GM12892 (cell line): ENCODE measurements around the gene REG4.

ENCODE experiments used
- DNase-seq: peaks from one replicate; pipeline ENCODE4 v3.0.0; 2011; ENCODE audit not compliant: insufficient read length
- FAIRE-seq: peaks from 2 replicates; lab custom pipeline; 2011; peaks lifted over from hg19 to GRCh38; lab: Jason Lieb, UNC
- POLR2A ChIP-seq: IDR thresholded peaks from 2 replicates; pipeline ENCODE4 v1.6.1; 2011; ENCODE audit warnings: low read depth, low read length, control low read depth
- POLR2AphosphoS5 ChIP-seq: IDR thresholded peaks from 2 replicates; pipeline ENCODE4 v1.6.1; 2011; ENCODE audit warnings: low read depth, low read length, control low read depth
- TAF1 ChIP-seq: IDR thresholded peaks from 2 replicates; pipeline ENCODE4 v1.6.1; 2011; ENCODE audit warnings: low read depth, mild to moderate bottlenecking, control low read depth, low read length, borderline replicate concordance

The REG4 gene

DNA sequence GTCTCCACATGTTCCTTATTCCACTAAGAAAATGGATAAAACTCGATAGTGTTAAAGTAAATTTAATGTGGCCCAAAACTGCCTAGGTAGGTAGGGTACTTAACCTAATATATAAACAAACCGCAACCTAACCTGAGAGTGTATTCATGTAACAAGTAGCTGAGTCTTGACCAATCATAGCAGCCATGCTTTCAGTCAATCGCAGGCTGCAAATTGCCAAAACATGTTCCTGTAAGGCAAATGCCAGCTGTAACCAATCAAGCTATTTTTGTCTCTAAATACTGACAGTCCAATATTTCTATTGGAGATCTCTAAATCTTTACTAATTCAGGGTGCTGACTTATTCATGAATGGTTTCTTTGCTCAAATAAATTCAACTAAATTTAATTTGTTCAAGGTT lies 39.5 kb downstream of the REG4 start:
- TF ChIP-seq POLR2AphosphoS5 (no peak), POLR2A (no peak), TAF1 (no peak)
- FAIRE-seq (no peak), DNase-seq (no peak)

DNA sequence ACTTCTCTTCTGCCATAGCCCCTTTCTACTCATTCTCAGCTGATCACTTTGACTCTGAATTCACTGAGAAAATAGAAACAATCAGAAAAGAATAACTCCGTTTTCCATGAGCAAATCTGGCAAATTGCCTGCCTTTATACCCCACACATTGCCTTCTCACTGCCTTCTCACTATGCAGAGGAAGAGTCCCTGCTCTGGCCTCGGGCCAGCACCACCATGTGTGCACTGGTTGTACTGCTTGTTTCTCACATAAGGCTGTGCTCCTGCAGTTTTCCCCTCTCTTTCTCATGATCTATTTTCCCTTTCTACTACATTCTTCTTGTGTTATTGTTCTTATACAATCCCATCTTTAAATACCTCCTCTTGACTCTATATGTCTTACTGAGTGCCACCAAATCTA lies 40.2 kb downstream of the REG4 start:
- DNase-seq (no peak), FAIRE-seq (no peak)
- no peak for TF ChIP-seq POLR2A
- TF ChIP-seq POLR2AphosphoS5: no peak
- TF ChIP-seq TAF1: no peak

DNA sequence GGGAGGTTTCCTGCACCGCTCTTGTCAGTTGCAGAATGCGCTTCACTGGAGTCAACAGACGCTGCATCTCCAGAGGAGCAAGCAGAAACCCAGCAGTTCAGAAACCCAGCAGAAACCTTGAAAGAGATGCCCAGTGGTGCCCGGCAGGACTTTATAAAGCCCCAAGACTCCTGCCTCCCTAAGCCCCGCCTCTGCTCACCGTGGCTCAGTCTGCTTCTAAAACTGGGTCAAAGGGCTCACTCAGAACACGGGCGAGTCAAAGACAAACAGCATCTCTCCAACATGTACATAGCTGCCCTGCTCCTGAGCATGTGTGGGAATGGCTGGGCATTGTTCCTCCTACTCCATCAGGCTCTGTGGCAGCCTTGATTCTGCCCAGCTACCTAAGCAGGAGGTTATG lies 42.5 kb downstream of the REG4 start, which contains the start of gene HMGCS2:
Gene HMGCS2, minus strand, starts transcription at position 128 of the 400 bp plus-strand sequence. Its CDS starts 61 bp downstream, at position 67.
- DNase-seq: no peak
- no peak for FAIRE-seq

DNA sequence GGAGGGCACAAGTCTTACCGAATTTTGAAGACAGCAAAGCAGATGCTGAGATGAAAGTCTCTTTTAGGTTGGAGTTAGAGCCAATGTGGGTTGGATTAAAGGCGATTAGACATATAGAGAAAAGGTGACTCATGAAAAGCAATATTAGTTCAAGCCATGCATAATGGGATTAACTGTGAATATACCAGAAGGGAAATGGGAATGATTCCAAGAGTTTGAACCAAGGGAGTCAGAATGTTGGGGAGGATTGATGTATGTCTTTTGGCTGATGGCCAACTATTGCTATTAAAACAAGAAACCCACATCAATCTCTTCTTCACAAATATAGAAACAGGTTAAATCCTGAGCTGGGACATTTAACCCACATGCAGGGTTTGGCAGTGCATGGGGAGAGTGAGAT lies 43.8 kb downstream of the REG4 start:
- TF ChIP-seq POLR2AphosphoS5: no peak
- no peak for TF ChIP-seq POLR2A
- no peak for TF ChIP-seq TAF1
- FAIRE-seq: no peak
- DNase-seq: no peak

More for the DNA sequence above, 42.5 kb downstream of the REG4 start, which contains the start of gene HMGCS2:
- no peak for TF ChIP-seq TAF1
- no peak for TF ChIP-seq POLR2AphosphoS5
- TF ChIP-seq POLR2A: no peak

DNA sequence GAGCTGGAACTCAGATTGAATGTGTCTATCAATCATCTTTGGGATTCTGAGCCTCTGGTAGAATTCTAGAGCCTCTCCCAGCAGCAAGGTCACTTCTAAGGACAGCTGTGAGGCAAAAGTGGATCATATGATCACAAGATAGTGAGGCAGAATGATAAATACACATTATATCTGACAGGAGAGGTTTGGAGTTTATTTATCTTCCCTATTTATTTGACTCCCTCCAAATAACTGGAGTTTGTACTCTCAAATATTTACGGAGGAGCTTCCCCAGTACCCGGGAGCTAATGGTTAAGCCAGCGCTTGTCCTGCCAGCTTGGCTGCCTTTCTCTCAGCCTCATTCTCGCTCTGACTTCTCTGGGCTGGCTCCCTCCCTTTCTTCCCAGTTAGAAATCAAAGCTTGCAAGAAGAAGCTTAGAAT lies 44.9 kb downstream of the REG4 start:
- FAIRE-seq (no peak), DNase-seq (no peak)
- TF ChIP-seq TAF1 (no peak), POLR2A (no peak), POLR2AphosphoS5 (no peak)

DNA sequence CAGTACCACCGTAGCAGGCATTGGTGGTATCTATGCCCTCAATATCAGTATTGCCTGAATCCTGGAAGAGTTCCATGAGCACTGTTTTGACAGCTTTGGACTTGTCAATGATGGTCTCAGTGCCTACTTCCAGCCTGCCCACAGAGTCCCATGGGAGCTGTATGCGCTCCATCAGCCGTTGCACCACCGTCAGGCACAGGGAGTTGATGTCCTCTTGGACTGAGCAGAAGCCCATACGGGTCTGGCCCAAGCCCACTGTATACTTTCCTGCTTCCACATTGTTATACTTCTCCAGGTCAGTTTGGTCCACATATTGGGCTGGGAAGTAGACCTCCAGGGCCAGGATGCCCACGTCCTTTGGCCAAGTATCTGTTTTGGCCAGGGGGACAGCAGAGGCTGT lies 47.0 kb downstream of the REG4 start:
- TF ChIP-seq POLR2AphosphoS5 (no peak), TAF1 (no peak), POLR2A (no peak)
- DNase-seq (no peak), FAIRE-seq (no peak)

DNA sequence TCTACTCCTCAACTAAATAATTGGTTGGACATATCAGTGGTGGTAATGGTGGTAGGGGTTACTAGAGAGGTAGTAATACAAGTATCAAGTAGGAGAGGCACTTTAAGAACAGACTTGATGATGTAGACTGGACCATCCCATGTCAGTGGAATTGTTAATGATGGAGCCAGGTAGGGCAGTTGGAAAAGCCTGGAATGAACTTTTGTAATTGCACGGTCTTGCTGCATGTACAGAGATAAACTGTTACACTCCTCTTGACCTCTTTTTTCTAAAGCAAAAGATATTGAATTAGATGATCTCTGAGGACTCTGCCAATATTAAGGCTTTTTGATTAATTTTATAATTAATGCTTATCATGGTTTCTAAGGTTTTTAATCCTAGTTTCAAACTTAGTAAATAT lies 48.3 kb downstream of the REG4 start:
- no peak for DNase-seq
- TF ChIP-seq POLR2AphosphoS5: no peak
- TF ChIP-seq TAF1: no peak
- TF ChIP-seq POLR2A: no peak
- no peak for FAIRE-seq

DNA sequence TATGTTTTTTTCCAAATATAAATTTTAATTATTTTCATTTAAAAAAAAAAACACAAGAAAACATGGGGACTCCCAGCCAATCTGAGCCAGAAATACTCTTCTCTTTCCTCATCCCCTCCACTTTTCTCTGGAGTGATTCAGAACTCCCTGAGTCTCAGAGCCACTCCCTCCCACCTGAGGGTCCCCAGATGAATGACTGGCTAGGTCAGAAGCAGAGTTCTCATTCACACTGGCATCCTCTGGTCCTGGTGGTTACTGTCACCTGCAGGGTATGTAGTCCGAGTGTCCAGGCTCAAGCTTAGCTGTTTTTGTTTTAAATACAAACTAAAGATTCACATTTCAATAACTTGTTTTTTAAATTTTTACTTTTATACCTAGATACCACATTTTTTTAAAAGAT lies 48.9 kb downstream of the REG4 start:
- no peak for FAIRE-seq
- TF ChIP-seq POLR2A (no peak), TAF1 (no peak), POLR2AphosphoS5 (no peak)
- no peak for DNase-seq

DNA sequence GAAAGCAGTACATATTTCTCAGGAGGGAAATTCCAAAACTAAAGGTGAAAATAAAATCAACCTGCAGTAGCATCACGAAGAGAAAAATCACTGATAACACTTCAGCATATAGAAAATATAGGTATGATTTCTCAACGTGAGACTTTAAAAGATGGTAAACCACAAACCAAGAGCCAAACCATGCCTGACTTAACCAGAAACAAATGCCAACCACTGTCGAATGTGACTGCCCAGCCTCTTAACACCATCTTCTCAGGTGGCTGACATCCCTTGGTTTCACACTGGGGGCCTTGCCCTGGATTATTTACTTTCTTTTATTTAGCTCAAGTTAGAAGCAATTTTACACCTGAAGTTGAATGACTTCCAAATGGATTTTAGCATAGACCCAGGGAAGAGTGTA lies 52.7 kb downstream of the REG4 start:
- FAIRE-seq: no peak
- no peak for TF ChIP-seq POLR2A
- no peak for TF ChIP-seq POLR2AphosphoS5
- no peak for TF ChIP-seq TAF1
- DNase-seq: no peak

DNA sequence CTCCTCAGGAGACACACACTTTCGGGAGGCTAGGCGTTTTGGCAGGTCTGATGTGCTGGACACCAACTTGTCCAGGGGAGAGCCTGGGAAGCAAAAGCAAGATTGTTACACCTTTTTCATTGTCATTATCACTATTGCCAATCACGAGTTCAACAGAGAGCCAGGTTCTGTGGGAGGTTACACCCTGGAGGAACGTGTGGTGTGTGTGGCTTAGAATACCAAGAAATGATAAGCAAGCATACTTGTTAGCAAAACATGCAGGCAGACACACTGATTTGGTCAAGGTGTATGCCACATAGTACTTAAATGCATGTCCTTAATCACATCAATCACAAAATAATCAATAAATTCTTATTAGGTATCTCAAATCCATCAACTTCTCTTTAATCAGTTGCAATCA lies 58.7 kb downstream of the REG4 start:
- FAIRE-seq: no peak
- TF ChIP-seq POLR2AphosphoS5: no peak
- TF ChIP-seq TAF1: no peak
- no peak for TF ChIP-seq POLR2A
- DNase-seq: no peak

DNA sequence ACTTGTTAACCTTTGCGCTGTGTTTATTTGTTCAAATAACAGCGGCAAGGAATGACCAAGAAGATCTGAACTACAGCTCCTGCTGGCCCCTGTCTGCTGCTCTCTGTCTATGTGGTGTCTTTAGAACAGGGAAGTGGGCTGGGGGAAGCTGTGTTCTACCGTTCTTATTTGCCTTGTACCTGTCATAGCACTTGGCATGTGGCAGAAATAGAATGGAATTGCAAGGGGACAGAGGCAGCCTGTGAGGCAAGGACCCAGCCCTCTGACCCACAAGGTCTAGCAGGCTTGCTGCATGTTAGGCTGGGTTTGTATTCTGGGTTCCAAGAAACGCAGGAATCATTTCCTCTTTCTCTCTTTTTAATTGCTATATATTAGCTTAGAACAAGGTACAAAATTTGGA lies 63.2 kb downstream of the REG4 start:
- no peak for FAIRE-seq
- TF ChIP-seq TAF1: no peak
- no peak for TF ChIP-seq POLR2AphosphoS5
- no peak for TF ChIP-seq POLR2A
- DNase-seq: no peak

DNA sequence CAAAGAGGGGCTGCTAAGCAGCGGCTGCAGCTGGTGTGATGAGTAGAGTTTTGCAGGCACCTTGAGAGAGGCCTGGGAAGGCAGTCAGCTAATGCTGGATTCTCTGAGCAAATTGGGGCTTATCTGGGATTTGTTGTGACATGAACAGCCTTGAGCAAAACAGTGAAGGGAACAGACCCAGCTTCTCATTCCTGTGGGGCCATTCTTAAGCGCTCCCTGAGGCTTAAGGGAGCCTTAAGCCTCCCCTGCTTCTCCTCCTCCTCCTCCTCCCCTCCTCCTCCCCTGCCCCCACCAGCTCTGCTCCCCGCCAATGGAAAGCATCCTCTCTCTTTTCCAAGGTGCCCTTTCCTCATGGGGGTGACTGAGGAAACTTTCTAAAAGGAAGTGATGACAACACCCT lies 63.8 kb downstream of the REG4 start:
- TF ChIP-seq TAF1 (no peak), POLR2A (no peak), POLR2AphosphoS5 (no peak)
- DNase-seq (no peak), FAIRE-seq (no peak)

DNA sequence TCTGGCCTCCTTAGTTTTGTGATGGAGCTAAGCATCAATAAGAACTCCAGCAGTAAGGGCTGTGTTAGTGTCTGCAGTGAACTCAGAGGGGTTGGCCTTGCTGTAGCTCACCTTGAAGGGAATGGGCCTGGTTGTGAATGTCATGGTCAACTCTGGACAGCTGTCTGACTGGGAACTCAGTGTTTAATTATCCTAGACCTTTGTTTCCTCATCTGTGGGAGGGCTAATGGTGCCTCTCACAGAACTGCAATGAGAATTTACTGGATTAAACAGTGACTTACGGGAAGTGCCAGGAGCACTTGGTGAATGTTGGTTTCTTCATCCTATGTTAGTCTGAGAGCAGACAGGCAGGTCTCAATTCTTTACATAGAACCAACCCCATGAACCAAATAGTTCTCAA lies 66.2 kb downstream of the REG4 start:
- DNase-seq (no peak), FAIRE-seq (no peak)
- TF ChIP-seq POLR2A (no peak), TAF1 (no peak), POLR2AphosphoS5 (no peak)
